Measurements from ENCODE around the gene TUBB3. TPM values are rescaled to one million over a fixed set of nuclear protein-coding genes. Genes with fewer than 3 reads are reported as not detected.

TUBB3 gene
- total RNA-seq, 4 donors from 2014 or later, result 2.2 to 9.6 (median 8.0) TPM; not detected in 1

- no peak for DNase-seq
- peaks cover 0 to 27% (median 0%) of the 10 kb centered on the region in 4 donors for H3K27me3 ChIP-seq
- no peaks in the 10 kb centered on the region for H3K9me3 ChIP-seq
- peaks cover 0 to 23% (median 5%) of the 10 kb centered on the region in 3 donors for H3K36me3 ChIP-seq
- WGBS, 2 donors, result 70 to 80% methylated on average over 2 to 17 of the region's 40 CpGs
- no peak overlapping the region for H3K27ac ChIP-seq
- TF ChIP-seq CTCF (IDR thresholded peaks at IDR 0.05) (no peak), POLR2A (IDR thresholded peaks at IDR 0.05) (no peak)
- H3K4me3 ChIP-seq, result no peak overlapping the region
- intact Hi-C loops (cut with DNase I), result no loop called here
- peaks cover 20 to 29% (median 20%) of the 10 kb centered on the region in 3 donors for H3K4me1 ChIP-seq
Measured at GRCh38 chr16:89915303-89916232, 7.6 kb upstream of the TUBB3 start.

DNA sequence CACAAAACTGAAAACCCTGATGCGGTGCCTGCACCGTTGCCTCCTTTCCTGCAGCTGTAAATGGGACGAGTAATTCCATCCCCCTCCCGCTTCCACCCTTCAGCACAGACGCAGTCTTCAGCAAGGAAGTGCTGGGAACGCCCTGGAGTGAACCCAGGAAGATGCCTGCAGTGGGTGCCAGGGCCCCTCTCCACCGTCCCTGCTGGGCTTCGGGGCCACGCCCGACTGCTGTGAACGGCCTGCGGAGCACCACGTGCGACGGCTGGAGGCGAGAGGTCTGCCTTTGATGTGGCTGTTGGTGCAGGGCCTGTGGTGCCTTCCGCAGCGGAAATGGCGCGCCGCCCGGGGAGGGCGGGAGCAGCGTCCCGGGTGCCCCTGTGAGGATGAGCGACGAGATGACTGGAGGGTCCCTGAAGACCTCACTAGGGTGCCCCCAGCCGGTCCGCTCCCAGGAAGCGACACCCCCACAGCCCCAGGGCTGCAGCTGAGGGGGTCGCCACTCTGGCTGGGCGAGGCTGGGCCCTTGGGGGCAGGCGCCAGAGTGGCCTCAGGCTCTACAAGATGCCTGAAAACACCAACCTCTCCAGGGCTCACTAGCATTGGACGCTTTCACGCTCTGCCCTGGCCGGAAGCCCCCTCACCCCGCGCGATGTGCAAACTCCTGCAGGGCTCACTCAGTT lies 5.2 kb upstream of the TUBB3 start:
- H3K27me3 ChIP-seq, result peaks cover 0 to 51% (median 0%) of the 10 kb centered on the region in 4 donors
- H3K27ac ChIP-seq, result peak overlapping the region in 3 of 4 donors; percentile 45 to 62 (median 55)
- no peaks in the 10 kb centered on the region for H3K36me3 ChIP-seq
- no peaks in the 10 kb centered on the region for H3K9me3 ChIP-seq
- WGBS, 2 donors, result 0 to 1% methylated on average over 11 to 12 of the region's 39 CpGs
- no peak for DNase-seq
- intact Hi-C loops (cut with DNase I), result no loop called here
- TF ChIP-seq CTCF (IDR thresholded peaks at IDR 0.05) (no peak), POLR2A (IDR thresholded peaks at IDR 0.05) (no peak)
- H3K4me3 ChIP-seq, result peak overlapping the region; percentile 4 to 63 (median 38)
- peaks cover 39 to 51% (median 42%) of the 10 kb centered on the region in 3 donors for H3K4me1 ChIP-seq

GRCh38 chr16:89918453-89919347 lies 4.4 kb upstream of the TUBB3 start, which contains the start of gene MC1R:
MC1R (plus strand) TSS chr16:89918862; CDS start chr16:89919259, 397 bp downstream.
- Histone ChIP-seq H3K27me3 (peaks cover 0 to 59% (median 1%) of the 10 kb centered on the region in 4 donors), H3K4me1 (peaks cover 43 to 59% (median 50%) of the 10 kb centered on the region in 3 donors), H3K27ac (peak within 1 kb of the TSS; percentile 30 to 62 (median 50)), H3K36me3 (no peaks in the 10 kb centered on the region), H3K4me3 (peak within 1 kb of the TSS; percentile 4 to 63 (median 38)), H3K9me3 (no peaks in the 10 kb centered on the region)
- DNase-seq, result no peak
- 17 to 27% methylated on average over 2 to 5 of the region's 23 CpGs for WGBS, 2 donors
- TF ChIP-seq CTCF (IDR thresholded peaks at IDR 0.05), result peak in 4 of 6 experiments; percentile 11 to 35 (median 18)
- TF ChIP-seq POLR2A (IDR thresholded peaks at IDR 0.05), result no peak
- intact Hi-C loops (cut with DNase I), result no loop called here

DNA sequence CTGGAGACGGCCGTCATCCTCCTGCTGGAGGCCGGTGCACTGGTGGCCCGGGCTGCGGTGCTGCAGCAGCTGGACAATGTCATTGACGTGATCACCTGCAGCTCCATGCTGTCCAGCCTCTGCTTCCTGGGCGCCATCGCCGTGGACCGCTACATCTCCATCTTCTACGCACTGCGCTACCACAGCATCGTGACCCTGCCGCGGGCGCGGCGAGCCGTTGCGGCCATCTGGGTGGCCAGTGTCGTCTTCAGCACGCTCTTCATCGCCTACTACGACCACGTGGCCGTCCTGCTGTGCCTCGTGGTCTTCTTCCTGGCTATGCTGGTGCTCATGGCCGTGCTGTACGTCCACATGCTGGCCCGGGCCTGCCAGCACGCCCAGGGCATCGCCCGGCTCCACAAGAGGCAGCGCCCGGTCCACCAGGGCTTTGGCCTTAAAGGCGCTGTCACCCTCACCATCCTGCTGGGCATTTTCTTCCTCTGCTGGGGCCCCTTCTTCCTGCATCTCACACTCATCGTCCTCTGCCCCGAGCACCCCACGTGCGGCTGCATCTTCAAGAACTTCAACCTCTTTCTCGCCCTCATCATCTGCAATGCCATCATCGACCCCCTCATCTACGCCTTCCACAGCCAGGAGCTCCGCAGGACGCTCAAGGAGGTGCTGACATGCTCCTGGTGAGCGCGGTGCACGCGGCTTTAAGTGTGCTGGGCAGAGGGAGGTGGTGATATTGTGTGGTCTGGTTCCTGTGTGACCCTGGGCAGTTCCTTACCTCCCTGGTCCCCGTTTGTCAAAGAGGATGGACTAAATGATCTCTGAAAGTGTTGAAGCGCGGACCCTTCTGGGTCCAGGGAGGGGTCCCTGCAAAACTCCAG lies 3.4 kb upstream of the TUBB3 start:
- no peak for TF ChIP-seq CTCF (IDR thresholded peaks at IDR 0.05)
- TF ChIP-seq POLR2A (IDR thresholded peaks at IDR 0.05), result no peak
- Histone ChIP-seq H3K36me3 (no peaks in the 10 kb centered on the region), H3K27ac (no peak overlapping the region), H3K27me3 (peaks cover 0 to 69% (median 4%) of the 10 kb centered on the region in 4 donors), H3K9me3 (no peaks in the 10 kb centered on the region), H3K4me3 (no peak overlapping the region), H3K4me1 (peaks cover 49 to 69% (median 55%) of the 10 kb centered on the region in 3 donors)
- intact Hi-C loops (cut with DNase I), result no loop called here
- DNase-seq, result no peak
- 86 to 91% methylated on average over 36 to 43 of the region's 52 CpGs for WGBS, 2 donors
